H1 (cell line): ENCODE data around the gene PGD. TPM values are rescaled to one million over a fixed set of nuclear protein-coding genes. Genes with fewer than 3 reads are reported as not detected.

ENCODE experiments used
- CTCF ChIA-PET: fragments of 300-600 bp; sonication (Branson Sonifier 250); formaldehyde crosslinking; loops from one replicate; lab custom pipeline; 2021; ENCODE audit not compliant: partially characterized antibody; lab: Charles Lee
- POLR2A ChIA-PET: fragments of 300-600 bp; sonication (Branson Sonifier 250); formaldehyde crosslinking; loops from one replicate; lab custom pipeline; 2021; ENCODE audit warnings: inconsistent platforms; ENCODE audit not compliant: partially characterized antibody; lab: Charles Lee
- DNase-seq, 2 experiments: peaks; one replicate each; pipeline versions ENCODE4 v3.0.0 to v3.0.0-alpha.2; 2010 to 2022; ENCODE audit warnings: low spot score in 2 of 2, low read depth in 1 of 2, mixed read lengths in 1 of 2
- FAIRE-seq: peaks from 2 replicates; lab custom pipeline; 2011; peaks lifted over from hg19 to GRCh38; lab: Jason Lieb, UNC
- H2AFZ ChIP-seq: 2 replicates; pipeline ENCODE4 v1.8.1; 2012; ENCODE audit warnings: low read length, inconsistent platforms
- H2AK5ac ChIP-seq: 2 replicates; pipeline ENCODE4 v1.6.1; 2013; ENCODE audit warnings: low read depth, low read length
- H2BK120ac ChIP-seq: replicated peaks from 2 replicates; pipeline ENCODE3; 2013; ENCODE audit warnings: low read depth, low read length, inconsistent platforms
- H2BK12ac ChIP-seq: 2 replicates; pipeline ENCODE4 v1.6.1; 2013; ENCODE audit warnings: low read depth, low read length
- H2BK15ac ChIP-seq: 2 replicates; pipeline ENCODE4 v1.6.1; 2013; ENCODE audit warnings: low read length
- H2BK20ac ChIP-seq: 2 replicates; pipeline ENCODE4 v1.6.1; 2013; ENCODE audit warnings: low read length
- H2BK5ac ChIP-seq: 2 replicates; pipeline ENCODE4 v1.6.1; 2013; ENCODE audit warnings: low read depth, low read length
- H3K14ac ChIP-seq: 2 replicates; pipeline ENCODE4 v1.6.1; 2013; ENCODE audit warnings: inconsistent platforms; ENCODE audit not compliant: insufficient read length
- H3K18ac ChIP-seq: 2 replicates; pipeline ENCODE4 v1.6.1; 2013; ENCODE audit warnings: low read length; ENCODE audit errors: extremely low read depth
- H3K23ac ChIP-seq: 2 replicates; pipeline ENCODE4 v1.6.1; 2013; ENCODE audit warnings: inconsistent platforms; ENCODE audit not compliant: insufficient read length
- H3K23me2 ChIP-seq: 2 replicates; pipeline ENCODE4 v1.6.1; 2013; ENCODE audit warnings: low read depth, low read length
- H3K27ac ChIP-seq: 2 replicates; pipeline ENCODE4 v1.6.1; 2011; ENCODE audit warnings: low read depth, low read length, inconsistent platforms
- H3K27me3 ChIP-seq, 4 experiments: replicated peaks in 1 of 4; 1 replicate in 1 of 4; 2 replicates in 3 of 4; pipeline versions ENCODE4 v1.6.1 to v1.8.1; 2011 to 2013; ENCODE audit warnings: low read length in 3 of 4, mild to moderate bottlenecking in 3 of 4, inconsistent platforms in 2 of 4, mixed read lengths in 2 of 4, moderate library complexity in 1 of 4; ENCODE audit not compliant: control insufficient read depth in 3 of 4, insufficient read depth in 3 of 4; ENCODE audit errors: extremely low read depth in 1 of 4
- H3K36me3 ChIP-seq, 4 experiments: 2 replicates each; pipeline versions ENCODE4 v1.6.1 to v1.8.1; 2011 to 2013; ENCODE audit warnings: mild to moderate bottlenecking in 4 of 4, low read length in 3 of 4, moderate library complexity in 2 of 4, control low read depth in 1 of 4, inconsistent platforms in 1 of 4; ENCODE audit not compliant: insufficient read depth in 4 of 4, control insufficient read depth in 2 of 4
- H3K4ac ChIP-seq: replicated peaks from 2 replicates; pipeline ENCODE3; 2013; ENCODE audit warnings: low read length, low read depth, mixed read lengths, inconsistent platforms; ENCODE audit not compliant: insufficient read length
- H3K4me1 ChIP-seq, 4 experiments: replicated peaks in 1 of 4; 1 replicate in 1 of 4; 2 replicates in 3 of 4; pipeline versions ENCODE4 v1.6.1 to v1.8.1; 2011 to 2013; ENCODE audit warnings: low read length in 3 of 4, inconsistent platforms in 2 of 4, mixed read lengths in 1 of 4; ENCODE audit not compliant: insufficient read depth in 4 of 4, control insufficient read depth in 3 of 4
- H3K4me2 ChIP-seq, 2 experiments: 2 replicates each; pipeline versions ENCODE4 v1.6.1 to v1.8.1; 2011 to 2013; ENCODE audit warnings: low read depth in 2 of 2, low read length in 2 of 2, control low read depth in 1 of 2, inconsistent platforms in 1 of 2, mild to moderate bottlenecking in 1 of 2; ENCODE audit not compliant: insufficient read depth in 1 of 2
- H3K4me3 ChIP-seq, 4 experiments: fragments of 200-600, 300-600 bp in 1 of 4; sonication (generic), shearing (Covaris generic), sonication (Bioruptor Twin) in 1 of 4; 2 replicates each; pipeline versions ENCODE4 v1.5.1 to v1.8.1; 2011 to 2016; ENCODE audit warnings: low read length in 4 of 4, low read depth in 3 of 4, control low read depth in 2 of 4, inconsistent platforms in 2 of 4, mild to moderate bottlenecking in 2 of 4, mixed read lengths in 1 of 4, moderate library complexity in 1 of 4; ENCODE audit not compliant: insufficient read depth in 2 of 4; ENCODE audit errors: extremely low read depth in 1 of 4
- H3K56ac ChIP-seq: replicated peaks from 2 replicates; pipeline ENCODE3; 2013; ENCODE audit warnings: low read depth, mild to moderate bottlenecking, mixed read lengths, low read length, inconsistent platforms; ENCODE audit not compliant: insufficient read length
- H3K79me1 ChIP-seq: 2 replicates; pipeline ENCODE4 v1.6.1; 2013; ENCODE audit warnings: low read depth, low read length, control low read depth
- H3K79me2 ChIP-seq, 2 experiments: 2 replicates each; pipeline versions ENCODE4 v1.6.1 to v1.8.1; 2012 to 2013; ENCODE audit warnings: low read length in 2 of 2, mild to moderate bottlenecking in 2 of 2, inconsistent platforms in 1 of 2; ENCODE audit not compliant: insufficient read depth in 2 of 2, control insufficient read depth in 1 of 2
- H3K9ac ChIP-seq, 4 experiments: replicated peaks in 1 of 4; 1 replicate in 1 of 4; 2 replicates in 3 of 4; pipeline versions ENCODE4 v1.6.1 to v1.8.1; 2011 to 2013; ENCODE audit warnings: low read depth in 3 of 4, low read length in 3 of 4, control low read depth in 2 of 4, mild to moderate bottlenecking in 2 of 4, moderate library complexity in 2 of 4, inconsistent platforms in 1 of 4; ENCODE audit errors: extremely low read depth in 1 of 4
- H3K9me3 ChIP-seq, 2 experiments: 2 replicates each; pipeline versions ENCODE4 v1.6.1 to v1.8.1; 2012 to 2013; ENCODE audit warnings: mild to moderate bottlenecking in 2 of 2, moderate library complexity in 2 of 2, control low read depth in 1 of 2, inconsistent platforms in 1 of 2, low read depth in 1 of 2, low read length in 1 of 2, mixed read lengths in 1 of 2; ENCODE audit not compliant: insufficient read depth in 2 of 2
- H4K20me1 ChIP-seq, 2 experiments: replicated peaks in 1 of 2; 2 replicates each; pipeline versions ENCODE3 to v1.8.1; 2011 to 2013; ENCODE audit warnings: inconsistent platforms in 2 of 2, low read length in 2 of 2, mild to moderate bottlenecking in 1 of 2; ENCODE audit not compliant: insufficient read depth in 2 of 2, control insufficient read depth in 1 of 2
- H4K5ac ChIP-seq: 2 replicates; pipeline ENCODE4 v1.6.1; 2013; ENCODE audit warnings: low read length, low read depth, mixed read lengths, inconsistent platforms; ENCODE audit not compliant: insufficient read length
- H4K8ac ChIP-seq: 2 replicates; pipeline ENCODE4 v1.8.0; 2013; ENCODE audit warnings: mild to moderate bottlenecking, moderate library complexity, low read length, inconsistent platforms; ENCODE audit not compliant: insufficient read depth; ENCODE audit errors: extremely low read depth
- H4K91ac ChIP-seq: replicated peaks from 2 replicates; pipeline ENCODE3; 2013; ENCODE audit warnings: low read length, mixed read lengths, inconsistent platforms; ENCODE audit not compliant: insufficient read length
- CBX5 ChIP-seq: fragments of 300-800, 300-1000 bp; sonication (generic); IDR thresholded peaks from 2 replicates; pipeline ENCODE4 v1.7.1; 2016; ENCODE audit warnings: antibody characterized with exemption, low read length, low read depth
- CEBPB ChIP-seq: IDR thresholded peaks from 2 replicates; pipeline ENCODE4 v1.6.1; 2012; ENCODE audit warnings: low read depth, low read length
- CHD1 ChIP-seq: IDR thresholded peaks from 2 replicates; pipeline ENCODE4 v1.6.1; 2012; ENCODE audit warnings: low read depth, low read length, improper control_type of control experiment
- KDM1A ChIP-seq: fragments of 200-600, 300-600 bp; sonication (generic); IDR thresholded peaks from 2 replicates; pipeline ENCODE4 v1.7.1; 2016; ENCODE audit warnings: mild to moderate bottlenecking, low read length, borderline replicate concordance
- MAFK ChIP-seq: IDR thresholded peaks from 2 replicates; pipeline ENCODE4 v1.6.1; 2012; ENCODE audit warnings: low read depth, mild to moderate bottlenecking, improper control_type of control experiment, low read length
- POLR2AphosphoS5 ChIP-seq: IDR thresholded peaks from 2 replicates; pipeline ENCODE4 v1.6.1; 2011; ENCODE audit warnings: low read depth, low read length
- RXRA ChIP-seq: IDR thresholded peaks from 2 replicates; pipeline ENCODE4 v1.6.1; 2011; ENCODE audit warnings: low read depth, mild to moderate bottlenecking, low read length, moderate library complexity; ENCODE audit not compliant: insufficient read depth
- SIN3A ChIP-seq, 2 experiments: IDR thresholded peaks in 1 of 2; conservative IDR thresholded peaks in 1 of 2; 2 replicates each; pipeline ENCODE4 v1.6.1; 2011 to 2012; ENCODE audit warnings: low read length in 2 of 2, improper control_type of control experiment in 1 of 2, low read depth in 1 of 2, mild to moderate bottlenecking in 1 of 2
- SIX5 ChIP-seq: IDR thresholded peaks from 2 replicates; pipeline ENCODE4 v1.6.1; 2011; ENCODE audit warnings: mild to moderate bottlenecking, low read depth, low read length
- SUZ12 ChIP-seq: fragments of 200-600 bp; sonication (generic); IDR thresholded peaks from 2 replicates; pipeline ENCODE4 v1.6.1; 2012; ENCODE audit warnings: mild to moderate bottlenecking, inconsistent platforms, low read length, moderate library complexity, mixed read lengths
- ZNF274 ChIP-seq: IDR thresholded peaks from 2 replicates; pipeline ENCODE4 v1.7.0; 2012; ENCODE audit warnings: low read length, borderline replicate concordance; ENCODE audit errors: extremely low read depth
- WGBS, 2 experiments: shearing (Covaris generic) in 1 of 2; methylation state at CpG; one replicate each; pipeline versions ENCODE4 v1.1.6 to v1.1.7; 2013 to 2015; ENCODE audit warnings: low lambda C conversion rate in 2 of 2, mixed read lengths in 2 of 2, inconsistent platforms in 1 of 2, low coverage in 1 of 2, missing lambda C conversion rate in 1 of 2; ENCODE audit not compliant: insufficient replicate concordance in 2 of 2, insufficient coverage in 1 of 2, insufficient read length in 1 of 2; ENCODE audit errors: extremely low coverage in 1 of 2, missing lambda C conversion rate in 1 of 2; 5-methylcytosine and 5-hydroxymethylcytosine counted together
- polyA plus RNA-seq, 7 experiments: library from polyadenylated mRNA; depleted of rRNA in 3 of 7; stranded (reverse) in 5 of 7; unstranded in 2 of 7; fragments of >200 nt in 5 of 7; fragments of 200-250 nt in 2 of 7; gene quantifications; 1 replicate in 5 of 7; 2 replicates in 1 of 7; 4 replicates in 1 of 7; pipeline versions ENCODE4 v1.2.1 to v1.2.3, GENCODE V29; 2011 to 2013; ENCODE audit warnings: missing spikeins in 2 of 7, mixed read lengths in 2 of 7
- total RNA-seq: library from RNA; stranded (reverse); fragmentation: NEBNext Ultra II Directional; extraction: Animal tissue kit (Norgen Biotek cat#: 25700); gene quantifications from 2 replicates; pipeline ENCODE4 v1.2.1, GENCODE V29; 2021
- TF ChIP-seq, protein P1 (sequence below): IDR thresholded peaks from 2 replicates; pipeline ENCODE4 v1.6.1; 2012; ENCODE audit warnings: inconsistent platforms

The PGD gene
- total and polyA plus RNA-seq, 2 of the 8 experiments (the other 6 are each of a cell fraction or from before 2014, with no cell fraction given) = 191 to 331 TPM

DNA sequence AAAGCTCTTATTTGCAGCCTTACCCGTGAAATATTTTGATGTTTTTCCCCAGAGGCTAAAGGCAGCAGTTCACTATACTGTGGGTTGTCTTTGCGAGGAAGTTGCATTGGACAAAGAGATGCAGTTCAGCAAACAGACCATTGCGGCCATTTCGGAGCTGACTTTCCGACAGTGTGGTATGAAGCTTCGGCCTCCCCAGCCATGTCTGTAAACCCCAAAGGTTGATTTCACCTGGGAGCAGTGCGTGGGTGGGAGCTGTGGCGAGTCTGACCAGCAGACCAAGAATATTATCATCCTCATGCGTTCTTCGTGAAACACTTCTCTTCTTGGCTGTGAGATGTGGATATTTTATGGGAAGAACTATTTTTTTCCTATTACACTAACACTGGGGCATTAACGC lies 34.9 kb downstream of the PGD start:
- Histone ChIP-seq H4K91ac (no peak overlapping the region), H3K27ac (no peak overlapping the region), H3K4me2 (no peak overlapping the region), H3K23ac (no peak overlapping the region), H2AFZ (no peak overlapping the region), H3K79me2 (no peaks in the 10 kb centered on the region), H2BK15ac (no peak overlapping the region), H4K8ac (no peak overlapping the region), H3K4me1 (peaks cover 0 to 5% (median under 1%) of the 10 kb centered on the region in 4 experiments; a peak in 4 of 7 replicates), H2BK5ac (no peak overlapping the region), H2BK120ac (no peak overlapping the region), H3K23me2 (peaks cover 9% of the 10 kb centered on the region), H2AK5ac (no peak overlapping the region), H3K27me3 (no peaks in the 10 kb centered on the region), H4K20me1 (no peaks in the 10 kb centered on the region), H3K4me3 (no peak overlapping the region), H2BK20ac (no peak overlapping the region), H3K79me1 (no peaks in the 10 kb centered on the region; the same call in 1 of the 2 replicates), H3K4ac (no peak overlapping the region), H2BK12ac (no peak overlapping the region), H3K9ac (no peak overlapping the region), H3K18ac (no peak overlapping the region), H3K56ac (no peak overlapping the region), H3K14ac (no peak overlapping the region), H4K5ac (no peak overlapping the region), H3K9me3 (no peaks in the 10 kb centered on the region), H3K36me3 (no peaks in the 10 kb centered on the region)
- FAIRE-seq (no peak), DNase-seq (no peak)
- CTCF ChIA-PET = interaction anchor here (0.9 to 10.9 kb wide), 4 partner anchors 29 to 477 kb away, joined by 3 to 132 read pairs (median 4); no protein-coding TSS in a partner anchor
- TF ChIP-seq RXRA (no peak), CBX5 (no peak), MAFK (no peak), CHD1 (no peak), KDM1A (no peak), SUZ12 (no peak), POLR2AphosphoS5 (no peak), SIN3A (conservative IDR thresholded peaks at IDR 0.05 in 1 of 2, IDR thresholded peaks at IDR 0.05 in 1 of 2; ENCODE audit: low read depth in 1 of 2, low read length in 2 of 2) (no peak), SIX5 (no peak), ZNF274 (no peak), CEBPB (no peak)
- TF ChIP-seq, protein P1, sequence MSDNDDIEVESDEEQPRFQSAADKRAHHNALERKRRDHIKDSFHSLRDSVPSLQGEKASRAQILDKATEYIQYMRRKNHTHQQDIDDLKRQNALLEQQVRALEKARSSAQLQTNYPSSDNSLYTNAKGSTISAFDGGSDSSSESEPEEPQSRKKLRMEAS = no peak
- 95% methylated on average over 11 of the region's 11 CpGs; no CpG with 5 or more reads in 1 of the 2 experiments for WGBS, 2 experiments
- POLR2A ChIA-PET = interaction anchor here (0.7 to 1.0 kb wide), 3 partner anchors 12 to 35 kb away, joined by 3 to 4 read pairs (median 4); partner anchors contain the start of gene CORT
